ENCODE measurements around the gene ELOVL5.
A peak's percentile ranks its signal among the peaks of the same experiment; 100 is the strongest.

The ELOVL5 gene

GRCh38 chr6:53268858-53269608 is 79.7 kb downstream of the ELOVL5 start:
- DNase-seq = no peak

DNA sequence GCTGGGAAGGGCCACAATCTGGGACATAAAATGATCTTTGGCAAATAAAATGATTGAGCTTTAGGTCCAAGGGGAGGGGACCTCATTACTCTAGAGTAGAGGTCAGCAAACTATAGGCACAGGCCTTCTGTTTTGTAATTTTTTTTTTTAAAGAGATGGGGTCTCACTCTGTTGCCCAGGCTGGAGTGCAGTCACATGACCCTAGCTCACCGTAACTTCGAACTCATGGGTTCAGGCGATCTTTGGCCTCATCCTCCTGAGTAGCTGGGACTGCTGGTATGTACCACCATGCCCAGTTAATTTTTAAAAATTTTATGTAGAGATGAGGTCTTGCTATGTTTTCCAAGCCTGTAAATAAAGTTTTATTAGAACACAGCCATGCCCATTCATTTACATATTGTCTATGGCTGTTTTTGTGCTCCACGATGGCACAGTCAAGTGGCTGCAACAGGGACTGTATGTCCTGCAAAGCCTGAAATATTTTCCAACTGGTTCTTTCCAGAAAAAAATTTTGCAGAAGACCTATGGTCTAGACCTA is 82.1 kb downstream of the ELOVL5 start:
- DNase-seq = no peak

- DNase-seq = peak in 2 of 4 experiments; percentile 41 to 58
Measured at GRCh38 chr6:53264915-53265607, 83.7 kb downstream of the ELOVL5 start.

DNA sequence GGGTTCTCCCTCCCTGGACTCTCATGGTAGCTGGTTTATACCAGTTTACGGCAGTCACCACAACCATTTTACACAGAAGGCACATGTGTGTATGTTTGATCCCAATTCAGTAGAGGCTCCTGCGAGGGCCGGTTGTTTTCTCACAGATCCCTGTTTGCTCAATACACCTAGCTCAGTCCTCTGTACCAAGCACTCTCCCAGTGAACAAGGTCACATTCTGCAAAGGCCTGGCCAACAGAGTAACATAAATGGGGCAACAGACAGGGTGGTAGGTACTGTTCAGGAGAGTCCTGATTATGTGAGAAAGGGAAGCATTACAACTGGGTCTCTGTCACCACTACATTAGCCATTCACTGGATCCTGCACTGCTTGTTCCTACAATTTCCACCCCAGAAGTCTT is 84.4 kb downstream of the ELOVL5 start:
- no peak for DNase-seq

DNA sequence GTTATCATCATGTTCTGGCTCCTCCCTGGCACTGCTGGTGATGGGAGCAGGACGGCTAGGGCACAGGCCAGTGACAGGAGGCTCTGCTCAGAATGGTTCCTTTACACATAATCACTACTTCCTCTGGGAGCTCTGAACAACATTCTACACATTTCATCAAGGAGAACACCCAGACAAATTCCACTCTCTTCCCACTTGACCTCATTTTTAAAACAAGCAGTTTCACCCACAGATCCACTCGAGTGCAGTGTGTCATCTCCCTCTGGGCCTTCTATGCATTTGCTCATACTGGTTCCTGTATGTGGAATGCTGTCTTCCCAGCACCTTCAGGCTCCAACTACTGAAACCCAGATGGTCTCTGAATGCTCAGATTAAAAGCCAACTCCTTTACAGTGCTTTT is 84.8 kb downstream of the ELOVL5 start:
- peak in 2 of 4 experiments; percentile 8 to 13 for DNase-seq

GRCh38 chr6:53259860-53260580 is 88.7 kb downstream of the ELOVL5 start:
- DNase-seq = no peak

- DNase-seq = peak; percentile 15 to 47 (median 27)
Measured at GRCh38 chr6:53258774-53259155, 90.0 kb downstream of the ELOVL5 start.

DNA sequence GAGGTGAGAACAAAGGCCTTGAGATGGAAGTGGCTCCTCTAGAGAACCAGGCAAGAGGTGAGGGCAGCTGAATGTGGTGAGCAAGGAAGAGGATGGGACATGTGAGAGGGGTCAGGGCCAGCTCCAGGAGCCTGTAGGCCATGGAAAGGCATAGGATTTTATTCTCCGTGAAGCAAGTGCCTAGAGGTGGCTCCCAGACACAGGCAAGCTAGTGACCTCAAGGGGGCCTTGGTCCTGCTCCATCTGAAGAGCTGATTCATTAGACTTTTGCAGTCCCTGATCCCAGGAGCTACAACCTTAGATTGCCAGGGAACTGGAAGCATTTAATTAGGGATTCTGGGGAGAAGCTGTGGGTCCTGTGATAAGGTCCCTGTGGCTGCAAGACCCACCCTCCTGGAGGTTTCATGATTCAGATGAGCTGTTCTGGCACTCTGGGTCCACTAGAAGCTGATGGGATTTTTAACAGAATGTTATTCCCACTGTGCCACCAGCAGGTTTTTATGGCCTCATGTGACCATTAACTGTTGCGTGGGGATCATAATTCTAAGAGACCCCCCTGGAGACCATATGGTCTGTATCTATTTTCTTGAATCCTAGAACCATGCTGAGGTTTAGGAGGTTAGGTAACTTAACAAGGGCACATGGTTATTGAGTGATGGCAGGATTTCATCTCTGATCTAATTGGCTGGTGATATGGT is 90.5 kb downstream of the ELOVL5 start:
- DNase-seq = no peak

DNA sequence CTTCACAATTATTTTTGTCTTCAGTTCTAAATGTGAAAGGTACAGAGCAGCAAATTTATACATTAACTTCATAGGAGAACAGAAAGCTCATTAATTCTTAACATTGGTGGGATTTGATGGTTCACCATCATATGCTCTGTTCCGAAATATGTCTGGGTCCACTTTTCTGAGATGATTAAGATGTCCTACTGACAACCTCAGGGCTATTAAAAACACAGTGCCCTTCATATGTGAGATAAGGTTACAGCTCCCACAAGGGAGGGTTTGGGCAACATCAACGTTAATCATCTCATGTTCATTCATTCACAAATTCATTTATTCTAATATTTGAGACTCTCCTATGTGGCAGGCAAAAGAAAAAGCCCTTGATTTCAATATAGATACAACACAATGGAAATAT is 91.2 kb downstream of the ELOVL5 start:
- DNase-seq = no peak

GRCh38 chr6:53257001-53257400 is 91.7 kb downstream of the ELOVL5 start:
- no peak for DNase-seq

DNA sequence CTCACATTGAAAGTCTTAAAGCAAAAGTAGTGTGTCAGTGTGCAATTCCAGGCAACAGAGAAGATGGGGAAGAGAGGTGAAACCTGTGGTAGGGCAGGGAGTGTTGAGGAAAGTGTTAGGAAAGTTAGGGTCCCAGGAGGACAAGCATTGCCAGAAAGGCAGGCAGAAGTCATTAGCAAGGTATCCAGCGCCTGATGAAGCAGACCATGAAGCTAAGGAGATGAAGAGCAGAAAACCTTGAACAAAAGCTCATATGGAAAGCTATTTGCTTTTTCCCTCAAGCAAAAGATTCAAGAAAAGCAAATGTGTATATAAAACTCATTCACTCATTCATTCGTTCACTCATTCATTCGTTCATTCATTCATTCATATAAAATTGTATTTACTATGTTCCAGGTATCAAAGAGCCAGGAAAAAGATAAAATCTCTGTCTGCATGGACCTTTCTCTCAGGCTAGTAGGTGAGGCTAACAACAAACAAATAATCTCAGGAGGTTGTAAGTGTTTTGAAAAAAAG is 96.5 kb downstream of the ELOVL5 start:
- DNase-seq = no peak

DNA sequence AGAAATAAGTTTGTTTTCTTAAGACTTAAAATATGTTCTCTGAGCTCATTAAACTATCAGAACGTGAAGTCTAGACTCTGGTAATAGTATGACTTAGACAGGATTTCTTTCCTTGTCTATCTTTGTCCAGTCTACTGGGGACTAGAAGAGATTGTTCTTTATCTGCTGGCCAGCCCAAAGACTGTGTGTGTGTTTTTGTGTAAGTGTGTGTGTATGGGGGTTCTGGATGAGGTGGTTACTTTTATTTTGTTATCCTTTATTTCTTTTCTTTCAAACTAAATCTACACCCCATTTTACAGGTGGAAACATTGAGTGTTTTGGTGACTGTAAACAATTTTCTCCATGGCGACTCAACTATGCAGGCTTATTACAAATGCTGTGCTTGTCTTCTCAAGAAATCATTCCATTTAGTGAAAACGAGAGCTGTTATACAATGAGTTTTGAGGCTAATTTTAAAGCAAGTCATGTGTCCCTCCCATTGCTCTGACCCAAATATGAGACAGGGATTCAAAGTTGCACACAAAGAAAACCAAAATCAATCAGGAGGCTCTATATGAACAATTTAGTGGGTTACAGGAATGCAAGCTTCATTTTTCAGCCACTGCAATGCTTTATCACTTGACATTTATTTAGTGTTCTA is 97.6 kb downstream of the ELOVL5 start:
- DNase-seq = no peak

GRCh38 chr6:53250176-53251032 is 98.3 kb downstream of the ELOVL5 start:
- peak in 3 of 4 experiments; percentile 41 to 64 (median 44) for DNase-seq

DNA sequence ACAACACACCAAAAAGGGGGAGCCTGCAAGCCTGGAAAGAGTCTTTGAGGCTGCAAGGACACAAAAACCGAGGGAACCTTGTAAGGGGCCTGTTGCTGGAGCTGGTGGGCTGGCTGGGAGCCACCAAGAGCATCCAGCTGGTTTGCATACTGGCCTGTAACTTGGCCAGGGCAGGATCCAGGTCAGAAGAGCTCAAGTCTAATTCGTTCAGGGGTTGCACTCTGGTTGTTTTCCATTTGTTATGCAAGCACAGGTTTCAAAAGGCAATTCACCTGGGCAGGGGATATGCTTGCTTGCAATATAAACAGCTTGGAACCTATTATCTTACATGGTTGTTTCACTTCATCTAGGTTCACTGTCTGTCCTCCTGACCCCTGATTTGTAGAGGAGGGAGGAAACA is 101.8 kb downstream of the ELOVL5 start:
- no peak for DNase-seq

- DNase-seq = peak; percentile 68 to 81 (median 80)
Measured at GRCh38 chr6:53244958-53245357, 103.8 kb downstream of the ELOVL5 start.

GRCh38 chr6:53244399-53244931 is 104.3 kb downstream of the ELOVL5 start:
- DNase-seq = peak in 3 of 4 experiments; percentile 13 to 23 (median 21)

DNA sequence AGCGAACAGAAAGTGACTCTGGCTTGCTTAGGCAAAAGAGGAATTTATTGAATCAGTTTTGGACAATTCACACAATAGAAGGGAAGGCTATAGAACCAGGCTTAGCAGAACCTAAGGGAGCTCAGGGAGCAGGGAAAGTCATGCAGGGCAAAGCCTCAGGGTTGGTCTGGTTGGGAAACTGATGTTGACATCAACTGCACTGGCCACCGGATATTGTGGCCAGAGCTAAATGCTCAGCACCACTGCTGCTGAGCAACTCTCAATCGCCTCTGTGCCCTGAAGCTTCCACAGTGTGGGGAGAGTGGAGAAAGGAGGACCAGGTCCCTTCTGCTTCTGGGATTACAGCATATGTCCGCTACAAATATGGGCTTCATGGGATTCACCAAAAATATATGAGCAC is 106.8 kb downstream of the ELOVL5 start:
- peak; percentile 74 to 87 (median 86) for DNase-seq

DNA sequence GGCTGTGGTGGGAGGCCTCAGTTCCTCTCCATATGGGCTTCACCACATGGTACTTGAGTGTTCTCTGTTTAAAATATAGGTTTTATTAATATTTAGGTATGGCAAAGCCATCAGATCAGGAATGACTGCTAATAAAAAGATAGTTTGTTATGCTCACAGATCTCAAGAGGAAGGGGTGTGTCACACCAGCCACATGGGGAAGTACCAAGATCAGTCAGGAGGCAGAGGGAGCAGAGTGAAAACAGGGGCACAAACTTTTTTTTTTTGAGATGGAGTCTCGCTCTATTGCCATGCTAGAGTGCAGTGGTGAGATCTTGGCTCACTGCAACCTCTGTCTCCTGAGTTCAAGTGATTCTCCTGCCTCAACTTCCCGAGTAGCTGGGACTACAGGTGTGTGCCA is 108.0 kb downstream of the ELOVL5 start:
- peak; percentile 35 to 68 (median 67) for DNase-seq

GRCh38 chr6:53240139-53240538 is 108.6 kb downstream of the ELOVL5 start:
- DNase-seq = no peak

GRCh38 chr6:53239526-53239925 is 109.2 kb downstream of the ELOVL5 start:
- DNase-seq = no peak
